ENCODE data around the gene ZC3HAV1. TPM values are rescaled to one million over a fixed set of nuclear protein-coding genes. Genes with fewer than 3 reads are reported as not detected.
A peak's percentile ranks its signal among the peaks of the same experiment; 100 is the strongest.

ZC3HAV1 gene
- total and polyA plus RNA-seq, 9 of the 15 experiments (the other 6 are each of a cell fraction or from before 2014, with no cell fraction given) = 11.9 to 40.5 (median 23.9) TPM

GRCh38 chr7:139072796-139073195 lies 36.7 kb downstream of the ZC3HAV1 start:
- Histone ChIP-seq H3K4me3 (no peak overlapping the region), H3K79me2 (ENCODE audit: control insufficient read depth, insufficient read depth, low read length) (no peaks in the 10 kb centered on the region), H3K9me1 (ENCODE audit: control insufficient read depth, insufficient read depth, low read length) (no peaks in the 10 kb centered on the region), H4K20me1 (replicated peaks; ENCODE audit: control insufficient read depth, insufficient read depth, low read length) (0 out of 2 replicates have a peak, but pooled peaks cover 8% of the 10 kb centered on the region), H2AFZ (ENCODE audit: low read depth, low read length) (no peak overlapping the region), H3K9ac (ENCODE audit: insufficient read depth in 1 of 2, low read depth in 2 of 2, low read length in 2 of 2) (no peak overlapping the region), H3K4me2 (ENCODE audit: insufficient read depth, low read length) (no peak overlapping the region), H3K9me3 (replicated peaks; ENCODE audit: control insufficient read depth, insufficient read depth, low read depth, low read length) (no peaks in the 10 kb centered on the region), H3K27me3 (ENCODE audit: control insufficient read depth in 2 of 2, insufficient read depth in 2 of 2, low read length in 2 of 2) (no peaks in the 10 kb centered on the region), H3K27ac (ENCODE audit: extremely low read depth, low read depth, low read length) (no peak overlapping the region), H3K4me1 (replicated peaks in 1 of 2; ENCODE audit: control insufficient read depth in 2 of 2, insufficient read depth in 2 of 2, low read length in 2 of 2) (peaks cover 0 to 3% of the 10 kb centered on the region in 2 experiments; a peak in 2 of 5 replicates), H3K36me3 (ENCODE audit: control insufficient read depth, insufficient read depth, low read length) (peaks cover 85% of the 10 kb centered on the region)
- ATAC-seq = no peak
- in situ Hi-C loops (cut with MboI) (no loop called here), intact Hi-C loops (cut with micrococcal nuclease) (no loop called here)
- no peak for FAIRE-seq
- no TSS peak for BruUV-seq (replicated peaks)
- 65% methylated on average over 8 of the region's 8 CpGs for WGBS (ENCODE audit: insufficient coverage, low coverage, missing lambda C conversion rate)
- DNase-seq (ENCODE audit: extremely low read depth in 1 of 4, low spot score in 3 of 4) = no peak
- POLR2A ChIA-PET = interaction anchor here (0.7 kb wide), 1 partner anchor 14 kb away, joined by 3 read pairs; no protein-coding TSS in a partner anchor
- CTCF ChIA-PET (ENCODE audit: low intra/inter-chr PET ratio) = interaction anchor here (0.6 to 3.8 kb wide), 2 partner anchors 55 to 1161 kb away, joined by 3 to 51 read pairs; no protein-coding TSS in a partner anchor
- TF ChIP-seq, protein P1, sequence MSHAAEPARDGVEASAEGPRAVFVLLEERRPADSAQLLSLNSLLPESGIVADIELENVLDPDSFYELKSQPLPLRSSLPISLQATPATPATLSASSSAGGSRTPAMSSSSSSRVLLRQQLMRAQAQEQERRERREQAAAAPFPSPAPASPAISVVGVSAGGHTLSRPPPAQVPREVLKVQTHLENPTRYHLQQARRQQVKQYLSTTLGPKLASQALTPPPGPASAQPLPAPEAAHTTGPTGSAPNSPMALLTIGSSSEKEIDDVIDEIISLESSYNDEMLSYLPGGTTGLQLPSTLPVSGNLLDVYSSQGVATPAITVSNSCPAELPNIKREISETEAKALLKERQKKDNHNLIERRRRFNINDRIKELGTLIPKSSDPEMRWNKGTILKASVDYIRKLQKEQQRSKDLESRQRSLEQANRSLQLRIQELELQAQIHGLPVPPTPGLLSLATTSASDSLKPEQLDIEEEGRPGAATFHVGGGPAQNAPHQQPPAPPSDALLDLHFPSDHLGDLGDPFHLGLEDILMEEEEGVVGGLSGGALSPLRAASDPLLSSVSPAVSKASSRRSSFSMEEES (CRISPR knock-in tag; IDR thresholded peaks at IDR 0.05) = no peak
- TF ChIP-seq MEIS2 (IDR thresholded peaks at IDR 0.05; ENCODE audit: partially characterized antibody) (peak; percentile 18), FOXA1 (IDR thresholded peaks at IDR 0.05; ENCODE audit: borderline replicate concordance) (no peak), ZMIZ1 (IDR thresholded peaks at IDR 0.05; ENCODE audit: low read depth in 2 of 2, low read length in 2 of 2) (no peak), SPI1 (IDR thresholded peaks at IDR 0.05; ENCODE audit: borderline replicate concordance, low read depth, low read length) (peak; percentile 86), CREB1 (IDR thresholded peaks at IDR 0.05) (no peak), CREB1 (CRISPR knock-in tag; IDR thresholded peaks at IDR 0.05) (no peak), ATF7 (IDR thresholded peaks at IDR 0.05) (no peak)
- TF ChIP-seq, protein P2, sequence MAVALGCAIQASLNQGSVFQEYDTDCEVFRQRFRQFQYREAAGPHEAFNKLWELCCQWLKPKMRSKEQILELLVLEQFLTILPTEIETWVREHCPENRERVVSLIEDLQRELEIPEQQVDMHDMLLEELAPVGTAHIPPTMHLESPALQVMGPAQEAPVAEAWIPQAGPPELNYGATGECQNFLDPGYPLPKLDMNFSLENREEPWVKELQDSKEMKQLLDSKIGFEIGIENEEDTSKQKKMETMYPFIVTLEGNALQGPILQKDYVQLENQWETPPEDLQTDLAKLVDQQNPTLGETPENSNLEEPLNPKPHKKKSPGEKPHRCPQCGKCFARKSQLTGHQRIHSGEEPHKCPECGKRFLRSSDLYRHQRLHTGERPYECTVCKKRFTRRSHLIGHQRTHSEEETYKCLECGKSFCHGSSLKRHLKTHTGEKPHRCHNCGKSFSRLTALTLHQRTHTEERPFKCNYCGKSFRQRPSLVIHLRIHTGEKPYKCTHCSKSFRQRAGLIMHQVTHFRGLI (CRISPR knock-in tag; IDR thresholded peaks at IDR 0.05) = no peak

Measured in K562 (cell line).